NCI-H2171 treated with DMSO at 0.1 percent for 48 hours (cell line): ENCODE measurements around the gene FIGNL2.
A peak's percentile ranks its signal among the peaks of the same experiment; 100 is the strongest.
"Not testable (repeated sequence)": the region's sequence is repeated elsewhere in the genome, so short reads cannot be mapped to it uniquely, and the experiment has no call there.

Experiments used
- DNase-seq: peaks from one replicate; lab custom pipeline; 2025; lab: John Stamatoyannopoulos, UW

FIGNL2 gene

DNA sequence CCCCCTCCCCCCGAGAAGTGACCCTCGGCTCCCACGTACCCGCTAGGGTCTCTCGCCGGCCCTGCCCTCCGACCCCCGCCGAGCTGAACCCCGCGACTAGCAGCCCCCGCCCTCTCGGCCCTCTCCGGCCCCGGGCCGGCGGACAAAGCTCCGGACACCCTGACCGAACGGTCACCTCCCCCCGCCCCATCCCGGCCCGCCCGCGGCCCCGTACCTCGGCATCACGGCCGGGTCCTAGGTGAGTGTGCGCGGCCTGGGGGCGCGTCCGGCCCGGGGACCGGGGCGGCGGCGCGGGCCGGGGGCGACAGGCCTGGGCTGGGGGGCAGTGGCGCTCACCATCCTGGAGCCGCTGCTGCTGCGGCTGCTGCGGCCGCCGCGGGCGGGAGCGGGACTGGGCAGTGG is at the start of gene FIGNL2:
FIGNL2 (minus strand) TSS at position 393 of the 402 bp plus-strand sequence. CDS start 26,305 bp downstream, outside the sequence.
- no peak for DNase-seq

- no peak for DNase-seq
Observed at GRCh38 chr12:51897181-51897580, 48.7 kb upstream of the FIGNL2 start.

- DNase-seq: no peak
Observed at GRCh38 chr12:51896236-51896635, 47.7 kb upstream of the FIGNL2 start.

GRCh38 chr12:51895378-51896135 is 47.0 kb upstream of the FIGNL2 start:
- DNase-seq: no peak

DNA sequence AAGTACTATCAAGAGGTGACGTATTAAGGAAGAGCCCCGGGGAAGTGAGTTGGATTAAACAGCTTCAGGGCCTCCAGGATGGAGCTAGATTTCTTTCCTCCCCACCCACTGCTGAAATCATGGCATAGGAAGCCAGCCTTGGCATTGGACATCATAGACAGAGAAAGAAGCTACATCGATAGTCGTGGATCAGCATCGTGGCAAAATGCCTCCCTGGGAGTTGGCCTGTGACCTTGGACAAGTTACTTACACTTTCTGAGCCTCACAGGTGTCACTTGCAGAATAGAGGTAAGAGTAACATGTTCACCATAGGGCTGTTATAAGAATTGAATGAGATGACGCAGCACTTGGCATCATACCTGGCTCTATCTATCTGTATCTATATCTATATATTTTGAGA is 45.3 kb upstream of the FIGNL2 start:
- no peak for DNase-seq

DNA sequence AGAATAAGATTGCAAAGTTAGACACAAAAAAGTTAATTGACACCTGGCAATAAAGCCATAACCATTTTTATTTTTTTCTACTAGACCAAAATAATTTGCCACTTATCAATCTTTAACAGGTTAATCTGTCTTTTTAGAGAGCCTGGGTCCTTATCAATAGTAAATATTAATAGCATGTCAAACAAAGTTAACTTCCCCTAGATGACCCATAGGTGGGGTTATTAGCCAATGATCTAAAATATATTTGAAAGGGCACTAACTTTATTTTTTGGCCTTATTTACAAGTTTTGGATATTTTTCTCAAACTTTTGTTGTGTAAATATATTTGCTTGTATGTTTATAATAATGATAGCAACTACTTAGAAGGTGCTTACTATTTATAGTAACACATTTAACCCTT is 43.3 kb upstream of the FIGNL2 start:
- DNase-seq: peak; percentile 4

DNA sequence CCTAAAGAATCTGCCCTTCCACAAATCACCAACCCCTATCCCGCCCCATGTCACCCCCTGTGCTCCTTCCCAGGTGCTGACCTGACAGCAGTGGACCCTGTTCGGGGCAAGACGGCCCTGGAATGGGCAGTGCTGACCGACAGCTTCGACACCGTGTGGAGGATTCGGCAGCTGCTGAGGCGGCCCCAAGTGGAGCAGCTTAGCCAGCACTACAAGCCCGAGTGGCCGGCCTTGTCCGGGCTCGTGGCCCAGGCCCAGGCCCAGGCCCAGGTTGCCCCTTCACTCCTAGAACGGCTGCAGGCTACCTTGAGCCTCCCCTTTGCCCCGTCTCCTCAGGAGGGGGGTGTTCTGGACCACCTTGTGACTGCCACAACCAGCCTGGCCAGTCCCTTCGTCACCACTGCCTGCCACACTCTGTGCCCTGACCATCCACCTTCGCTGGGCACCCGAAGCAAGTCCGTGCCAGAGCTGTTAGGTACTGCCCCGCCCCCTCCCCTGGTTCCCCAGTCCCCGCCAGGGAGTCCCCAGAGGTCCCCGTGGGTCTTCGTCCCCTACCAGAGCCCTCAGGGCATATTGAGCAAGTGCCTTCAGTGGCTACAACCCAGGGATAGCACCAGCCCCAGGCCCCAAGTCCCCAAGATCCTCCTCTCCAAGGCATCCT is 42.1 kb upstream of the FIGNL2 start:
- DNase-seq: no peak

DNA sequence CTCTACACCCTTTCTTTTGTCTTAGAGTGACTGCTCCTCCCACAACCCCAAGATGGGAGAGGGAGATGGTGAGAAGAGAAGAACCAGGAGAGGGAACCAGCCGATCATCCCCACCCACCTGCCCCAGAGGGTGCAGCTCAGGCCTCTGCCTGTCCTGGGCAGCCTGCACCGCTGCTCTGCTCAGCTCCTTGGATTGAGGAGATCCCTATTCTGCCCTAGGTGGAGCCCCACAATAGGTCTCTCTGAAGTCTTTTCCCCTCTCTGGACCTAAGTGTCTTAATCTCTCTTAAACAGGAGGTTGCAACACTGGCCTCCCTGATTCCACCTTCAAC is 41.6 kb upstream of the FIGNL2 start:
- no peak for DNase-seq

GRCh38 chr12:51889216-51890132 is 41.0 kb upstream of the FIGNL2 start:
- no peak for DNase-seq

GRCh38 chr12:51888316-51889215 is 40.0 kb upstream of the FIGNL2 start:
- DNase-seq: peak; percentile 48

- DNase-seq: peak; percentile 79
Observed at GRCh38 chr12:51887476-51888315, 39.2 kb upstream of the FIGNL2 start, which contains the start of gene ANKRD33. TSS of gene ANKRD33 (plus strand) at chr12:51888103. CDS start at chr12:51888187, 84 bp downstream.

DNA sequence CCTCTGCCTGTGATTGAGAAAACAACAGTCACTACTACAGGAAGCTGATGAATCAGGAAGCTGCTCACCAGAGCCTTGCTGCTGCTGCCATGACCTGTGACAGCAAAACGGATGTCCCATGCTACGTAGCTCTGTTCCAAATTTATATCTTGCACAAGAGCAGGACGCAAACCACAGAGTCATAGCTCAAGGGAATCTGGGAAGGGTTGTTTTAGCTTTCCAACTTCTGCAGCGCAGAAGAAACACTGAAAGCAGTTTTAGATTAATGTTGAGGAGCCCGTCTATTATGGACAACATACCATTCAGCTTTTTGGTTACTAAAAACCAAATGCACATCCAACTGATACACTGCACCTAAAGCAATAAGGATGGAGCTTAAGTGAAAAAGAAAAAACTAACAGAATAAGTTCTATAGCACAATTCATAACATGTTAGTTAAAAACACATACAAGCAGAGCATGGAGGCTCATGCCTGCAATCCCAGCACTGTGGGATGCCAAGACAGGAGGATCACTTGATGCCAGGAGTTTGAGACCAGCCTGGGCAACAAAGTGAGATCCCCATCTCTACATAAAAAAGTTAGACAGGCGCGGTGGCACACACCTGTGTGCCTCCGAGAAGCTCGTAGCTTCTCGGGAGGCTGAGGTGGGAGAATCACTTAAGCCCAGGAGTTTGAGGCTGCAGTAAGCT is 37.6 kb upstream of the FIGNL2 start:
- no peak for DNase-seq

- DNase-seq: not testable (repeated sequence)
Observed at GRCh38 chr12:51885294-51886020, 36.9 kb upstream of the FIGNL2 start.

DNA sequence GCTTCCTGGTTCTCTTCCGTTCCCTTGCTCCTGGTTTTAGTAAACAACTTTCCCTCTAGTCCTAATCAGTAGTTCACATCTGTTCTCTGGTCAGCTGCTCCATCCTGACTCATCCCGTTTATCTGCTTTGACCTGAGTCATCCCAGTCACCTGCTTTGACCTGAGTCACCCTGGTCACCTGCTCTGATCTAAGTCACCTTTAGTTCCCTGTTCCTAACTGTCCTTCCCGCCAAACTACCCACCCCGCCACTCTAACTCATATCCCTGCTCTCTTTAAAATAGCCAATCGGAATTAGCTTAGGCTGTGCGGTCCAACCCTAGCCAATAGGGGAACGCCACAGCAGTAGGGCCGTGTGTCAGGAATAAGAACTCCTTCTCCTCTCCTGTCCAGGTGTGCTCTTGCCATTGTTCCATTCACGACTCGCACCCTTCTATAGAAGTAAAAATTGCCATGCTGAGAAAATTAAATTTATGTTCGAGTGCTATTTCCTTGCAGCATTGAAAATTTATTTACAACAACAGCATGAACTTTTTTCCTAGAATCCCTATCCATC is 36.2 kb upstream of the FIGNL2 start:
- DNase-seq: no peak

DNA sequence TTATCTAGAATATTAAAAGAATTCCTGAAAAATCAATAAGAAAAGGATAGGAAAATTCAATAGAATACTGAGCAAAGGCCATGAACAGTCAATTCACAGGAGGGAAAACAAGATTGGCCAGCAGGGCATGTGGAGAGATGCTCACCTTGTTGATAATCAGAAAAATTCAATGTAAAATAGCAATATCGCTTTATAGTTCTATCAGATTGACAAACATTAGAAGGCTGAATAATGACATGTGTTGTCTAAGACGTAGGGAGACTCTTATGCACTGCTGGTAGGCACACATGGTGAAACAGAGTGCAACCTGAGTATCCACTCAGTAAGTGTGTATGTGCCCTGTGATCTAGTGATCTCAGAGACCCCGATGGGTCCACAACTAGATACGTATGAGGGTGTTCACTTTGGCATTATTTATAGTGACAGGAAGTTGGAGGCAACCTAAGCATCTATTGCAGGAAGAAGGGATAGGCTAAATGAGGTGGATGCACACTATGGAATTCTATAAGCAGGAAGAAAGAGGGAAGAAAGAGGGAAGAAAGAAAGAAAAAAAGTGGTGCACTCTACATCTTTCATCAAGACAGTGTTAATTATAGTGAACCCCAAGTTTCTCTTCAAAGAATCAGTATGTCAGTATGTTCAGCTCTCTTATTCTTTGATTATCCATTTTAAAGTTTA is 35.6 kb upstream of the FIGNL2 start:
- DNase-seq: no peak

DNA sequence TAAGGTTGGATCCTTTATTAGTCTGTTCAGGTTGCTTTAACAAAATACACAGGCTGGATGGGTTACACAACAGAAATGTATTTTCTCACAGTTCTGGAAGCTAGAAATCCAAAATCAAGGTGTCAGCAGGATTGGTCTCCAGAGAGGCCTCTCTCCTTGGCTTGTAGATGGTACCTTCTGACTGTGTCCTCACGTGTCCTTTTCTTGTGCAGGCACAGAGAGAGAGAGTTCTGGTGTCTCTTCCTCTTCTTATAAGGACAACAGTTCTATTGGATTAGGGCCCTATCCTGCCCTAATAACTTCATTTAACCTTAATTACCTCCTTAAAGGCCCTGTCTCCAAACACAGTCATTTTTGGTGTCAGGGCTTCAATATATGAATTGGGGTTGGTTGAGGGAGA is 34.8 kb upstream of the FIGNL2 start:
- DNase-seq: no peak

- DNase-seq: no peak
Observed at GRCh38 chr12:51879102-51879501, 30.6 kb upstream of the FIGNL2 start.

DNA sequence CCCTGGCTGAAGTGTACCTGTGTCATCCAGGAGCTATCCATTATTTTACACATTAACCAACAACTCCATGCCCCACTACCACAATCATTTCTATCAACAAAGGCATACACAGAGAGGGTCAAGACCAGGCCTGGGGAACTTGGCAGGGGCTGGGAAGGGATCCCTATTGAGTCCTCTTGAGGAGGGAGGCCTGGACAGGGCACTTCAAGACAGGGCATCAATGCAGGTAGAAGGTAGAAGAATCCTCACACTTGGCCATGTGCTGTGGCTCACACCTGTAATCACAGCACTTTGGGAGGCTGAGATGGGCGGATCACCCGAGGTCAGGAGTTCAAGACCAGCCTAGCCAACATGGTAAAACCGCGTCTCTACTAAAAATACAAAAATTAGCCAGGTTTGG is 26.0 kb upstream of the FIGNL2 start:
- no peak for DNase-seq
